Smooth muscle cell (in vitro differentiated cells): ENCODE measurements around the gene PSME3. TPM values are rescaled to one million over a fixed set of nuclear protein-coding genes. Genes with fewer than 3 reads are reported as not detected.

Experiments used
- DNase-seq: peaks from one replicate; lab custom pipeline; 2025; ENCODE audit not compliant: unreplicated experiment; lab: John Stamatoyannopoulos, UW
- H2AFZ ChIP-seq: fragments of 200-600 bp; sonication (generic); 2 replicates; pipeline ENCODE4 v1.6.0; 2016; ENCODE audit warnings: antibody characterized with exemption, low read depth, mild to moderate bottlenecking
- H3F3A ChIP-seq: fragments of 200-600 bp; sonication (generic); 2 replicates; pipeline ENCODE4 v1.6.0; 2017; ENCODE audit warnings: antibody characterized with exemption, low read depth
- H3K27ac ChIP-seq: fragments of 200-600 bp; sonication (generic); 2 replicates; pipeline ENCODE4 v1.5.1; 2016; ENCODE audit warnings: low read depth, mild to moderate bottlenecking
- H3K27me3 ChIP-seq: fragments of 200-600 bp; sonication (generic); 2 replicates; pipeline ENCODE4 v1.6.1; 2016; ENCODE audit warnings: low read depth, mild to moderate bottlenecking
- H3K36me3 ChIP-seq: fragments of 200-600 bp; sonication (generic); 2 replicates; pipeline ENCODE4 v1.5.1; 2016; ENCODE audit warnings: low read depth
- H3K4me1 ChIP-seq: fragments of 200-600 bp; sonication (generic); 2 replicates; pipeline ENCODE4 v1.5.1; 2016; ENCODE audit warnings: low read depth
- H3K4me2 ChIP-seq: fragments of 200-600 bp; sonication (generic); 2 replicates; pipeline ENCODE4 v1.6.0; 2016; ENCODE audit warnings: mild to moderate bottlenecking
- H3K4me3 ChIP-seq: fragments of 200-600 bp; sonication (generic); 2 replicates; pipeline ENCODE4 v1.5.1; 2016; ENCODE audit warnings: mild to moderate bottlenecking
- H3K79me2 ChIP-seq: fragments of 200-600 bp; sonication (generic); 2 replicates; pipeline ENCODE4 v1.6.0; 2016; ENCODE audit warnings: low read depth, mild to moderate bottlenecking
- H3K9ac ChIP-seq: fragments of 200-600 bp; sonication (generic); 2 replicates; pipeline ENCODE4 v1.6.0; 2016; ENCODE audit warnings: low read depth
- H3K9me3 ChIP-seq: fragments of 200-600 bp; sonication (generic); replicated peaks from 2 replicates; pipeline ENCODE4 v1.5.1; 2016; ENCODE audit warnings: low read depth
- H4K20me1 ChIP-seq: fragments of 200-600 bp; sonication (generic); 2 replicates; pipeline ENCODE4 v1.6.0; 2016; ENCODE audit warnings: low read depth
- CTCF ChIP-seq: fragments of 200-600 bp; sonication (generic); IDR thresholded peaks from 2 replicates; pipeline ENCODE4 v1.5.1; 2017; ENCODE audit warnings: borderline replicate concordance, mild to moderate bottlenecking, antibody characterized with exemption; ENCODE audit not compliant: insufficient read depth, poor library complexity, severe bottlenecking
- WGBS: methylation state at CpG from one replicate; pipeline ENCODE4 v1.1.7; 2016; ENCODE audit warnings: low lambda C conversion rate; 5-methylcytosine and 5-hydroxymethylcytosine counted together
- polyA plus RNA-seq: library from polyadenylated mRNA; unstranded; fragments of >200 nt; fragmentation: Nextera tagmentation; extraction: Ambion mirVana; gene quantifications from 2 replicates; pipeline ENCODE4 v1.2.1, GENCODE V29; 2016
- total RNA-seq: library from RNA; depleted of rRNA; stranded (reverse); fragments of >200 nt; gene quantifications from 2 replicates; pipeline ENCODE4 v1.2.3, GENCODE V29; 2014

The PSME3 gene
- total and polyA plus RNA-seq, 2 experiments from 2014 or later: 67.1 to 85.3 TPM

- no peak for TF ChIP-seq CTCF
- Histone ChIP-seq H3K27me3 (no peaks in the 10 kb centered on the region), H2AFZ (peak overlapping the region; percentile 92), H3K4me3 (peak overlapping the region; percentile 92), H3K9me3 (no peaks in the 10 kb centered on the region), H3K79me2 (peaks cover 5% of the 10 kb centered on the region), H3K9ac (peak overlapping the region; percentile 78), H3K4me2 (peak overlapping the region; percentile 97), H3F3A (no peaks in the 10 kb centered on the region), H4K20me1 (no peaks in the 10 kb centered on the region), H3K36me3 (no peaks in the 10 kb centered on the region), H3K4me1 (peaks cover 9% of the 10 kb centered on the region), H3K27ac (no peak overlapping the region)
- WGBS: 92% methylated on average over 10 of the region's 10 CpGs
- no peak for DNase-seq
Observed at GRCh38 chr17:42797067-42798007, 35.9 kb upstream of the PSME3 start.

- peaks cover 9% of the 10 kb centered on the region for H3K4me1 ChIP-seq
- peaks cover 5% of the 10 kb centered on the region for H3K79me2 ChIP-seq
- H2AFZ ChIP-seq: peak overlapping the region; percentile 92
- TF ChIP-seq CTCF: no peak
- H3K4me3 ChIP-seq: peak overlapping the region; percentile 92
- H3K9ac ChIP-seq: peak overlapping the region; percentile 78
- H4K20me1 ChIP-seq: no peaks in the 10 kb centered on the region
- no peaks in the 10 kb centered on the region for H3F3A ChIP-seq
- H3K27me3 ChIP-seq: no peaks in the 10 kb centered on the region
- H3K36me3 ChIP-seq: no peaks in the 10 kb centered on the region
- DNase-seq: no peak
- WGBS: 52% methylated on average over 10 of the region's 10 CpGs
- peak overlapping the region; percentile 97 for H3K4me2 ChIP-seq
- no peaks in the 10 kb centered on the region for H3K9me3 ChIP-seq
- no peak overlapping the region for H3K27ac ChIP-seq
Observed at GRCh38 chr17:42798011-42798382, 35.2 kb upstream of the PSME3 start.

GRCh38 chr17:42798383-42799380 lies 34.5 kb upstream of the PSME3 start, which contains the start of the genes CNTD1 and COA3:
Gene CNTD1, plus strand, starts transcription at chr17:42798861. Its CDS starts 207 bp downstream, at chr17:42799068.
Gene COA3, minus strand, starts transcription at chr17:42798704. Its CDS starts 23 bp downstream, at chr17:42798681.
- peak within 1 kb of the TSS; percentile 97 for H3K4me2 ChIP-seq
- no peaks in the 10 kb centered on the region for H3K9me3 ChIP-seq
- 30% methylated on average over 65 of the region's 66 CpGs for WGBS
- peak; percentile 11 for TF ChIP-seq CTCF
- H3F3A ChIP-seq: no peaks in the 10 kb centered on the region
- peak; percentile 37 for DNase-seq
- H3K9ac ChIP-seq: peak within 1 kb of the TSS; percentile 78
- no peaks in the 10 kb centered on the region for H4K20me1 ChIP-seq
- H3K79me2 ChIP-seq: peaks cover 5% of the 10 kb centered on the region
- H3K4me3 ChIP-seq: peak within 1 kb of the TSS; percentile 92
- peak within 1 kb of the TSS; percentile 92 for H2AFZ ChIP-seq
- no peak within 1 kb of the TSS for H3K27ac ChIP-seq
- H3K36me3 ChIP-seq: no peaks in the 10 kb centered on the region
- H3K27me3 ChIP-seq: no peaks in the 10 kb centered on the region
- peaks cover 9% of the 10 kb centered on the region for H3K4me1 ChIP-seq
